Neural progenitor cell (in vitro differentiated cells): ENCODE measurements around the gene NRIP2.

Experiments
- CTCF ChIP-seq: fragments of 200-600 bp; sonication (generic); IDR thresholded peaks from 2 replicates; pipeline ENCODE4 v1.5.1; 2017; ENCODE audit warnings: antibody characterized with exemption, mild to moderate bottlenecking
- EZH2phosphoT487 ChIP-seq: fragments of 200-600 bp; sonication (generic); IDR thresholded peaks from 2 replicates; pipeline ENCODE4 v1.6.1; 2017; ENCODE audit warnings: antibody characterized with exemption

GRCh38 chr12:2820432-2820831, 14.4 kb downstream of the NRIP2 start:
- TF ChIP-seq EZH2phosphoT487 (no peak), CTCF (no peak)
